Skeletal muscle cell (primary cell): ENCODE results near the gene GRIK1.

ENCODE experiments used
- DNase-seq: peaks from one replicate; pipeline ENCODE4 v3.0.0-alpha.2; 2010; ENCODE audit warnings: low read depth
- H3K4me3 ChIP-seq: 2 replicates; pipeline ENCODE4 v1.5.1; 2011; ENCODE audit warnings: low read depth, mild to moderate bottlenecking, control low read depth, low read length, moderate library complexity

Gene GRIK1

GRCh38 chr21:29529139-29529538, 410.7 kb downstream of the GRIK1 start:
- no peak overlapping the region for H3K4me3 ChIP-seq
- no peak for DNase-seq

GRCh38 chr21:29526545-29526944, 413.3 kb downstream of the GRIK1 start:
- H3K4me3 ChIP-seq, result no peak overlapping the region
- no peak for DNase-seq

GRCh38 chr21:29524055-29524454, 415.7 kb downstream of the GRIK1 start:
- H3K4me3 ChIP-seq, result no peak overlapping the region
- DNase-seq, result no peak

GRCh38 chr21:29523646-29524045, 416.1 kb downstream of the GRIK1 start:
- DNase-seq, result peak; percentile 27
- H3K4me3 ChIP-seq, result no peak overlapping the region

- no peak overlapping the region for H3K4me3 ChIP-seq
These were observed 417.9 kb downstream of the GRIK1 start for GRCh38 chr21:29521872-29522271.

GRCh38 chr21:29520171-29520570, 419.6 kb downstream of the GRIK1 start:
- no peak for DNase-seq
- H3K4me3 ChIP-seq, result no peak overlapping the region

More at GRCh38 chr21:29521872-29522271, 417.9 kb downstream of the GRIK1 start:
- DNase-seq, result no peak

- DNase-seq, result no peak
- H3K4me3 ChIP-seq, result no peak overlapping the region
These were observed 425.0 kb downstream of the GRIK1 start for GRCh38 chr21:29514652-29515247.

- no peak for DNase-seq
- no peak overlapping the region for H3K4me3 ChIP-seq
These were observed 426.3 kb downstream of the GRIK1 start for GRCh38 chr21:29513535-29513934.

GRCh38 chr21:29511096-29511495, 428.7 kb downstream of the GRIK1 start:
- DNase-seq, result no peak
- H3K4me3 ChIP-seq, result no peak overlapping the region

GRCh38 chr21:29509121-29509520, 430.7 kb downstream of the GRIK1 start:
- no peak overlapping the region for H3K4me3 ChIP-seq
- no peak for DNase-seq

- no peak for DNase-seq
These were observed 431.5 kb downstream of the GRIK1 start for GRCh38 chr21:29508301-29508700.

GRCh38 chr21:29506947-29507346, 432.8 kb downstream of the GRIK1 start:
- DNase-seq, result no peak
- H3K4me3 ChIP-seq, result no peak overlapping the region

More at GRCh38 chr21:29508301-29508700, 431.5 kb downstream of the GRIK1 start:
- no peak overlapping the region for H3K4me3 ChIP-seq

- DNase-seq, result no peak
- H3K4me3 ChIP-seq, result no peak overlapping the region
These were observed 433.6 kb downstream of the GRIK1 start for GRCh38 chr21:29506214-29506613.

- DNase-seq, result no peak
- H3K4me3 ChIP-seq, result no peak overlapping the region
These were observed 435.0 kb downstream of the GRIK1 start for GRCh38 chr21:29504751-29505321.

GRCh38 chr21:29501451-29501850, 438.3 kb downstream of the GRIK1 start:
- peak; percentile 58 for DNase-seq

GRCh38 chr21:29499734-29500343, 440.0 kb downstream of the GRIK1 start:
- H3K4me3 ChIP-seq, result no peak overlapping the region
- DNase-seq, result no peak

More at GRCh38 chr21:29501451-29501850, 438.3 kb downstream of the GRIK1 start:
- H3K4me3 ChIP-seq, result no peak overlapping the region

- no peak overlapping the region for H3K4me3 ChIP-seq
- no peak for DNase-seq
These were observed 440.6 kb downstream of the GRIK1 start for GRCh38 chr21:29499229-29499628.

- H3K4me3 ChIP-seq, result no peak overlapping the region
- no peak for DNase-seq
These were observed 443.5 kb downstream of the GRIK1 start for GRCh38 chr21:29496337-29496736.

- no peak for DNase-seq
These were observed 449.8 kb downstream of the GRIK1 start for GRCh38 chr21:29490016-29490415.

GRCh38 chr21:29487154-29487553, 452.6 kb downstream of the GRIK1 start:
- H3K4me3 ChIP-seq, result no peak overlapping the region
- DNase-seq, result no peak

More at GRCh38 chr21:29490016-29490415, 449.8 kb downstream of the GRIK1 start:
- no peak overlapping the region for H3K4me3 ChIP-seq
